Esophagus muscularis mucosa (tissue), 4 donors: ENCODE measurements around the gene TSPAN16. TPM values are rescaled to one million over a fixed set of nuclear protein-coding genes. Genes with fewer than 3 reads are reported as not detected.

Experiments
- DNase-seq: peaks from one replicate; pipeline ENCODE4 v3.0.0-alpha.2; 2017; ENCODE audit errors: extremely low spot score
- H3K27ac ChIP-seq, 4 donors: fragments of 200-600 bp; sonication (generic); replicated peaks in 1 of 4; 1 replicate in 3 of 4; 2 replicates in 1 of 4; pipeline ENCODE4 v1.5.1; 2016 to 2019; ENCODE audit warnings: mild to moderate bottlenecking in 1 of 4
- H3K27me3 ChIP-seq, 4 donors: fragments of 200-600 bp; sonication (generic); one replicate each; pipeline versions ENCODE4 v1.5.1 to v1.6.0; 2016 to 2019
- H3K36me3 ChIP-seq, 4 donors: fragments of 200-600 bp; sonication (generic); one replicate each; pipeline ENCODE4 v1.5.1; 2016 to 2019
- H3K4me1 ChIP-seq, 4 donors: fragments of 200-600 bp; sonication (generic); one replicate each; pipeline ENCODE4 v1.5.1; 2016 to 2019
- H3K4me3 ChIP-seq, 4 donors: fragments of 200-600 bp; sonication (generic); 1 replicate in 2 of 4; 2 replicates in 2 of 4; pipeline ENCODE4 v1.5.1; 2016 to 2019; ENCODE audit warnings: mild to moderate bottlenecking in 4 of 4, moderate library complexity in 1 of 4
- H3K9me3 ChIP-seq, 4 donors: fragments of 200-600 bp; sonication (generic); 1 replicate in 3 of 4; 2 replicates in 1 of 4; pipeline ENCODE4 v1.5.1; 2016 to 2019
- EP300 ChIP-seq: sonication (generic); formaldehyde crosslinking; IDR thresholded peaks from one replicate; pipeline ENCODE4 v1.6.1; 2017; ENCODE audit warnings: antibody characterized with exemption
- POLR2A ChIP-seq: fragments of 450-650 bp; IDR thresholded peaks from one replicate; pipeline ENCODE4 v1.6.1; 2017; ENCODE audit warnings: antibody characterized with exemption, moderate library complexity, mild to moderate bottlenecking, low read depth
- POLR2AphosphoS5 ChIP-seq, 2 donors: sonication (generic); formaldehyde crosslinking; IDR thresholded peaks; one replicate each; pipeline ENCODE4 v1.6.1; 2017; ENCODE audit warnings: antibody characterized with exemption in 2 of 2
- WGBS: methylation state at CpG from one replicate; pipeline ENCODE4 v1.1.5; 2018; 5-methylcytosine and 5-hydroxymethylcytosine counted together
- intact Hi-C: fragments of 100-400 bp; cut with DNase I; formaldehyde crosslinking; loops from one replicate; pipeline ENCODE4 v1.15.1; 2023
- total RNA-seq, 4 donors: library from RNA; depleted of rRNA; stranded (reverse); fragments of >200 nt; gene quantifications; one replicate each; pipeline versions ENCODE4 v1.1.0 to v1.2.1, GENCODE V29; 2016
- TF ChIP-seq, protein P1 (sequence below), 3 experiments: fragments of 200-600 bp in 2 of 3; fragments of 450-650 bp in 1 of 3; sonication (generic) in 2 of 3; IDR thresholded peaks; one replicate each; pipeline ENCODE4 v1.5.1; 2017 to 2019; ENCODE audit warnings: antibody characterized with exemption in 3 of 3, mild to moderate bottlenecking in 2 of 3, moderate library complexity in 1 of 3

TSPAN16 gene
- total RNA-seq, 4 donors from 2014 or later, result not detected

DNA sequence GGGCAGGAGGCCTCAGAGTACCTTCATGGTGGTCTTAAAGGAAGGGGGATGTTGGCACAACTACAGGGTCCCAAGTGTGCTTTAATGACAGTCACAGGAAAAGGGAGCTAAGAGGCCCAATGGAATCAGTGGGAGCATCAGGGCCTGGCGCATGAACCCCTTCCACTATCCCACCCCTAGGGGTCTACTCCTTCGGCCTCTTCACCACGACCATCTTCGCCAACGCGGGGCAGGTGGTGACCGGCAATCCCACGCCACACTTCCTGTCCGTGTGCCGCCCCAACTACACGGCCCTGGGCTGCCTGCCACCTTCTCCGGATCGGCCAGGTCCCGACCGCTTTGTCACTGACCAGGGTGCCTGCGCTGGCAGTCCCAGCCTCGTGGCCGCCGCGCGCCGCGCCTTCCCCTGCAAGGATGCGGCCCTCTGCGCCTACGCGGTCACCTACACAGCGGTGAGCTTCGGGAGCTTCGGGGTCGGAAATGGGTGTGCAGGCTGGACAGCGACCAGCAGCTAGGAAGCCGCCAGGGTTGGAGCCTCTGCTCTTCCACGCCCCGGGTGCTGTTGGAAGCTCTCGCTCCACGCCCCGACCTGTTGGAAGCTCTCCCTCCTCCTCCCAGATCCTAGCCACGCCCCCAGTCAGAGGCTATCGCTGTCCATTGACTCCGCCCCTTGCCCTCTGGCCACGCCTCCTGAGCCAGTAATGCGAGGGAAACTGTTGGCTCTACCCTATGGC, 65.2 kb downstream of the TSPAN16 start:
- Histone ChIP-seq H3K27me3 (no peaks in the 10 kb centered on the region), H3K4me1 (peaks cover 0 to 21% (median 10%) of the 10 kb centered on the region in 4 donors), H3K36me3 (peaks cover 18 to 82% (median 66%) of the 10 kb centered on the region in 4 donors), H3K9me3 (no peaks in the 10 kb centered on the region), H3K4me3 (no peak overlapping the region), H3K27ac (no peak overlapping the region)
- no peak for DNase-seq
- WGBS, result 62% methylated on average over 23 of the region's 43 CpGs
- intact Hi-C loops, result no loop called here
- TF ChIP-seq, protein P1, sequence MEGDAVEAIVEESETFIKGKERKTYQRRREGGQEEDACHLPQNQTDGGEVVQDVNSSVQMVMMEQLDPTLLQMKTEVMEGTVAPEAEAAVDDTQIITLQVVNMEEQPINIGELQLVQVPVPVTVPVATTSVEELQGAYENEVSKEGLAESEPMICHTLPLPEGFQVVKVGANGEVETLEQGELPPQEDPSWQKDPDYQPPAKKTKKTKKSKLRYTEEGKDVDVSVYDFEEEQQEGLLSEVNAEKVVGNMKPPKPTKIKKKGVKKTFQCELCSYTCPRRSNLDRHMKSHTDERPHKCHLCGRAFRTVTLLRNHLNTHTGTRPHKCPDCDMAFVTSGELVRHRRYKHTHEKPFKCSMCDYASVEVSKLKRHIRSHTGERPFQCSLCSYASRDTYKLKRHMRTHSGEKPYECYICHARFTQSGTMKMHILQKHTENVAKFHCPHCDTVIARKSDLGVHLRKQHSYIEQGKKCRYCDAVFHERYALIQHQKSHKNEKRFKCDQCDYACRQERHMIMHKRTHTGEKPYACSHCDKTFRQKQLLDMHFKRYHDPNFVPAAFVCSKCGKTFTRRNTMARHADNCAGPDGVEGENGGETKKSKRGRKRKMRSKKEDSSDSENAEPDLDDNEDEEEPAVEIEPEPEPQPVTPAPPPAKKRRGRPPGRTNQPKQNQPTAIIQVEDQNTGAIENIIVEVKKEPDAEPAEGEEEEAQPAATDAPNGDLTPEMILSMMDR (IDR thresholded peaks at IDR 0.05), result no peak
- no peak for TF ChIP-seq EP300
- no peak for TF ChIP-seq POLR2AphosphoS5 (IDR thresholded peaks at IDR 0.05)
- no peak for TF ChIP-seq POLR2A

DNA sequence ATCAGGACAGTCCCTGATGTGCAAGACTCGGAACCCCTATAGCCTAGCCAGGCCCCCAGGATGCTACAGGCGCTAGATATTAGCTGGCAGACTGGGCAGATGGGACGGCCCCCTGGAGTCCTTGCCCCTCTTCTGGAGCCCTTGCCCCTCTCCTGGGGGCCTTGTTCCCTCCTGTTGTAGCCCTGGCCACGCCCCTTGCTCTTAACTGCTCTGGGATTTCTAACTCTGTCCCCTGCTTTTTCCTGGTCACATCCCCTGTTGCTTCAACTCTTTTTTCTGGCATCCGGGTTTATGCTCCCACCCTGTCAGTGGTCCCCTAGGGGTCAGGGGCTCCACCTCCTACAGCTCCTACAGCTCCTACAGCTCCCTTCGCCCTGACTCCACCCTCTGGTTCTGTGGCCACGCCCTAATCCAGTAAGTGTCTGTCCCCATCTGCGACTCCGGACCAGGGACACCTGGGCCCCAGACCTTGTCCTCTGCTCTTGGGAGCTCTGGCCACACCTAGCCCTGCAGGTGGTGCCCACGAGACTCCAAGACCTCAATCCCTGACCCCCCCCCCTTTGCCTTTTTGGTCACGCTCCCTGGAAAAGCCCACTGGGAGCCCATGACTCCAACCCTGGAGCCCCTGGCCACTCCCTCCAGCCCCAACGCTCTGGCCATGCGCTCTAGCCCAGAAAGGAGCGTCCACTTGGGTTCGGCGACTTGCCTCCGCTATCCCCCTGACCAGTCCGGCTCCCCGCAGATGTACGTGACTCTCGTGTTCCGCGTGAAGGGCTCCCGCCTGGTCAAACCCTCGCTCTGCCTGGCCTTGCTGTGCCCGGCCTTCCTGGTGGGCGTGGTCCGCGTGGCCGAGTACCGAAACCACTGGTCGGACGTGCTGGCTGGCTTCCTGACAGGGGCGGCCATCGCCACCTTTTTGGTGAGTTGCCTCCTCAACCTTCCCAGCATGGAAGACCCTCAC, 66.1 kb downstream of the TSPAN16 start:
- intact Hi-C loops, result no loop called here
- Histone ChIP-seq H3K4me1 (peaks cover 0 to 12% (median 2%) of the 10 kb centered on the region in 4 donors), H3K36me3 (peaks cover 18 to 83% (median 67%) of the 10 kb centered on the region in 4 donors), H3K9me3 (no peaks in the 10 kb centered on the region), H3K27ac (no peak overlapping the region), H3K27me3 (no peaks in the 10 kb centered on the region), H3K4me3 (no peak overlapping the region)
- DNase-seq, result no peak
- no peak for TF ChIP-seq POLR2A
- TF ChIP-seq EP300, result no peak
- TF ChIP-seq POLR2AphosphoS5 (IDR thresholded peaks at IDR 0.05), result no peak
- TF ChIP-seq, protein P1 (IDR thresholded peaks at IDR 0.05), result no peak
- 78% methylated on average over 35 of the region's 35 CpGs for WGBS

DNA sequence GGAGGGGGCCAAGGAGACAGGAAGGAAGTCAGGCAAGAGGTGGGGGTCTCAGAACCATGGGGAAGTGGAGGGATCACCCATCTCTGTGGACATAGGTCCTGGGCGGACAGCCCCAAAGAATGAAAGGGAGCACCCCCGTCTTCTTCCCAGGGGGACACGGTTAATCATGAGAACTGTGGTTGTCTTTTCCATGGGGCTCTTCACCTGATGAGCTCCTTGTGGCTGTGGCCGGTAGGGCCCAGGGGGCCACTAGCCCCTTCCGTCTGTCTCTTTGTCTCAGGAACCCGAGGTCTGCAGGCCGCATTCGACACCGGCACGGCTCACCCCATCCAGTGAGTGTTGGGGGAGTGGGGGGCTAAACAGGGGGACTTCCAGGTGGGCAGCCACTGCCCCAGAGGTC, 67.9 kb downstream of the TSPAN16 start:
- H3K27me3 ChIP-seq, result no peaks in the 10 kb centered on the region
- 83% methylated on average over 6 of the region's 10 CpGs for WGBS
- peaks cover 0 to 10% (median 0%) of the 10 kb centered on the region in 4 donors for H3K4me1 ChIP-seq
- DNase-seq, result no peak
- no peaks in the 10 kb centered on the region for H3K9me3 ChIP-seq
- TF ChIP-seq EP300 (no peak), POLR2A (no peak), POLR2AphosphoS5 (IDR thresholded peaks at IDR 0.05) (no peak)
- TF ChIP-seq, protein P1 (IDR thresholded peaks at IDR 0.05), result no peak
- no peak overlapping the region for H3K27ac ChIP-seq
- intact Hi-C loops, result no loop called here
- no peak overlapping the region for H3K4me3 ChIP-seq
- H3K36me3 ChIP-seq, result peaks cover 18 to 85% (median 68%) of the 10 kb centered on the region in 4 donors

DNA sequence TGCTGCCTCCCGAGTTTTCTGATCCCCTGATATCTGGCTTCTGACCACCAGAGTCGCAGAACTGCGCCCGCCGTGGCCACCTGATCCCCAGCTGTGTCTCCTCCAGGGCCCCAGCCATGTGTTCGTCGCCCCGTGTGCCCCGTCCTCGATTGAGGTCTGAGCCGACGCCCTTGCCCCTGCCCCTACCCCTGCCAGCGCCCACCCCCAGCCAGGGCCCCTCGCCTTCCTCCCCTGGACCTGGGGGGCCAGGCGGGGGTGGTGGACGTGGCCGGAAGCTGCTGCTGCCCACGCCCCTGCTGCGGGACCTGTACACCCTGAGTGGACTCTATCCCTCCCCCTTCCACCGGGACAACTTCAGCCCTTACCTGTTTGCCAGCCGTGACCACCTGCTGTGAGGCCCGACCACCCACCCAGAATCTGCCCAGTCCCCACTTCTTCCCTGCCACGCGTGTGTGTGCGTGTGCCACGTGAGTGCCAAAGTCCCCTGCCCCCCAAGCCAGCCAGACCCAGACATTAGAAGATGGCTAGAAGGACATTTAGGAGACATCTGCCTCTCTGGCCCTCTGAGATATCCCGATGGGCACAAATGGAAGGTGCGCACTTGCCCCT, 68.4 kb downstream of the TSPAN16 start:
- Histone ChIP-seq H3K27me3 (no peaks in the 10 kb centered on the region), H3K9me3 (no peaks in the 10 kb centered on the region), H3K27ac (no peak overlapping the region), H3K4me3 (no peak overlapping the region), H3K36me3 (peaks cover 16 to 82% (median 66%) of the 10 kb centered on the region in 4 donors), H3K4me1 (peaks cover 0 to 10% (median 0%) of the 10 kb centered on the region in 4 donors)
- intact Hi-C loops, result no loop called here
- no peak for DNase-seq
- WGBS, result 93% methylated on average over 15 of the region's 28 CpGs
- no peak for TF ChIP-seq POLR2AphosphoS5 (IDR thresholded peaks at IDR 0.05)
- no peak for TF ChIP-seq EP300
- no peak for TF ChIP-seq POLR2A
- TF ChIP-seq, protein P1 (IDR thresholded peaks at IDR 0.05), result no peak
